OCI-LY3 (cell line): ENCODE measurements around the gene TMEM132D.

Experiments used
- EZH2phosphoT487 ChIP-seq: fragments of 200-600 bp; shearing (Covaris generic); IDR thresholded peaks from 2 replicates; pipeline ENCODE4 v1.6.1; 2018; ENCODE audit warnings: antibody characterized with exemption, mixed run types, low read depth
- TF ChIP-seq, protein P1 (sequence below): fragments of 200-600, 300-600 bp; sonication (generic); IDR thresholded peaks from 2 replicates; pipeline ENCODE4 v1.5.1; 2014; ENCODE audit warnings: antibody characterized with exemption, low read length, low read depth

DNA sequence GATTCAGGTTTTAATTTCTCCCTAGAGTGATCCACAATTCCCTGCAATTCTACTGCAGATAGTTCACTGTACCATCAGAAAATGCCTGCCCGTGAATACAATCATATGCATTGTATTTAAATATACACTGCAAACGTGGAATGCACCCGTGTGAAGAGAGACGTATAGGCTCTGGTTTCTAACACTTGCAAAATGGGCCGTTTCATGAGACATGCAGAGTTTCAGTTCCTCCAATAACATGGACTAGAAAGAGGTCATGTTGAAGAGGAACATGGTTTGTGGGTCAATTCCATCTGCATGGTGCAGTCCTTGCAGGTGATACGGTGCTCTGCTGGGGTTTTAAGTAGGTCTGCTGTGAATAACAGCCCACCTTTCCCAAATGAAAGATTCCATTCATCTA lies 373.3 kb downstream of the TMEM132D start:
- TF ChIP-seq, protein P1, sequence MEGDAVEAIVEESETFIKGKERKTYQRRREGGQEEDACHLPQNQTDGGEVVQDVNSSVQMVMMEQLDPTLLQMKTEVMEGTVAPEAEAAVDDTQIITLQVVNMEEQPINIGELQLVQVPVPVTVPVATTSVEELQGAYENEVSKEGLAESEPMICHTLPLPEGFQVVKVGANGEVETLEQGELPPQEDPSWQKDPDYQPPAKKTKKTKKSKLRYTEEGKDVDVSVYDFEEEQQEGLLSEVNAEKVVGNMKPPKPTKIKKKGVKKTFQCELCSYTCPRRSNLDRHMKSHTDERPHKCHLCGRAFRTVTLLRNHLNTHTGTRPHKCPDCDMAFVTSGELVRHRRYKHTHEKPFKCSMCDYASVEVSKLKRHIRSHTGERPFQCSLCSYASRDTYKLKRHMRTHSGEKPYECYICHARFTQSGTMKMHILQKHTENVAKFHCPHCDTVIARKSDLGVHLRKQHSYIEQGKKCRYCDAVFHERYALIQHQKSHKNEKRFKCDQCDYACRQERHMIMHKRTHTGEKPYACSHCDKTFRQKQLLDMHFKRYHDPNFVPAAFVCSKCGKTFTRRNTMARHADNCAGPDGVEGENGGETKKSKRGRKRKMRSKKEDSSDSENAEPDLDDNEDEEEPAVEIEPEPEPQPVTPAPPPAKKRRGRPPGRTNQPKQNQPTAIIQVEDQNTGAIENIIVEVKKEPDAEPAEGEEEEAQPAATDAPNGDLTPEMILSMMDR, result no peak
- no peak for TF ChIP-seq EZH2phosphoT487
